Glutamatergic neuron (in vitro differentiated cells): Measurements from ENCODE around the gene RPUSD3. TPM values are rescaled to one million over a fixed set of nuclear protein-coding genes. Genes with fewer than 3 reads are reported as not detected.

Experiments
- DNase-seq: peaks from one replicate; pipeline ENCODE4 v3.0.0; 2022
- H3K27ac Mint-ChIP-seq: one replicate; pipeline ENCODE4 v1.8.0; 2020; ENCODE audit warnings: mild to moderate bottlenecking, mixed read lengths, inconsistent platforms; ENCODE audit not compliant: unreplicated experiment
- H3K27me3 Mint-ChIP-seq: one replicate; pipeline ENCODE4 v1.8.0; 2020; ENCODE audit warnings: mild to moderate bottlenecking, moderate library complexity, mixed read lengths, inconsistent platforms; ENCODE audit not compliant: unreplicated experiment
- H3K36me3 Mint-ChIP-seq: one replicate; pipeline ENCODE4 v1.8.0; 2020; ENCODE audit warnings: mild to moderate bottlenecking, mixed read lengths, inconsistent platforms; ENCODE audit not compliant: unreplicated experiment
- H3K4me1 Mint-ChIP-seq: one replicate; pipeline ENCODE4 v1.8.0; 2020; ENCODE audit warnings: mild to moderate bottlenecking, low read depth, mixed read lengths, inconsistent platforms; ENCODE audit not compliant: unreplicated experiment
- H3K4me3 Mint-ChIP-seq: one replicate; pipeline ENCODE4 v1.8.0; 2020; ENCODE audit warnings: mild to moderate bottlenecking, mixed read lengths, inconsistent platforms; ENCODE audit not compliant: unreplicated experiment
- H3K9me3 Mint-ChIP-seq: one replicate; pipeline ENCODE4 v1.8.0; 2020; ENCODE audit warnings: mild to moderate bottlenecking, moderate library complexity, mixed read lengths, inconsistent platforms; ENCODE audit not compliant: unreplicated experiment
- CTCF ChIP-seq: fragments of 200-600 bp; sonication (generic); IDR thresholded peaks from one replicate; pipeline ENCODE4 v1.5.0; 2021; ENCODE audit not compliant: partially characterized antibody, unreplicated experiment
- total RNA-seq: library from RNA; stranded (reverse); fragmentation: NEBNext Ultra II Directional; extraction: Animal tissue kit (Norgen Biotek cat#: 25700); gene quantifications from one replicate; pipeline ENCODE4 v1.2.1, GENCODE V29; 2021; ENCODE audit not compliant: unreplicated experiment

RPUSD3 gene
- total RNA-seq, 1 donor from 2014 or later = 81.7 TPM

GRCh38 chr3:9864200-9864927 is 20.6 kb upstream of the RPUSD3 start:
- TF ChIP-seq CTCF = no peak
- H3K4me3 Mint-ChIP-seq = peak overlapping the region; percentile 11
- DNase-seq = peak; percentile 28

GRCh38 chr3:9863058-9863772 is 19.4 kb upstream of the RPUSD3 start:
- Mint-ChIP-seq H3K4me1 (peaks cover 15% of the 10 kb centered on the region), H3K27me3 (peaks cover 5% of the 10 kb centered on the region), H3K4me3 (no peak overlapping the region), H3K36me3 (no peaks in the 10 kb centered on the region), H3K27ac (no peak overlapping the region), H3K9me3 (peaks cover 2% of the 10 kb centered on the region)
- TF ChIP-seq CTCF = no peak
- peak; percentile 24 for DNase-seq

More at GRCh38 chr3:9864200-9864927, 20.6 kb upstream of the RPUSD3 start:
- no peaks in the 10 kb centered on the region for H3K36me3 Mint-ChIP-seq
- H3K4me1 Mint-ChIP-seq = peaks cover 5% of the 10 kb centered on the region
- no peaks in the 10 kb centered on the region for H3K27me3 Mint-ChIP-seq
- no peaks in the 10 kb centered on the region for H3K9me3 Mint-ChIP-seq
- H3K27ac Mint-ChIP-seq = peak overlapping the region; percentile 82

- peaks cover 2% of the 10 kb centered on the region for H3K9me3 Mint-ChIP-seq
- H3K4me3 Mint-ChIP-seq = no peak overlapping the region
- peaks cover 16% of the 10 kb centered on the region for H3K4me1 Mint-ChIP-seq
- DNase-seq = peak; percentile 79
- H3K36me3 Mint-ChIP-seq = no peaks in the 10 kb centered on the region
- H3K27ac Mint-ChIP-seq = no peak overlapping the region
- H3K27me3 Mint-ChIP-seq = peaks cover 5% of the 10 kb centered on the region
- no peak for TF ChIP-seq CTCF
These were observed 18.7 kb upstream of the RPUSD3 start for GRCh38 chr3:9862391-9863057.

- TF ChIP-seq CTCF = no peak
- Mint-ChIP-seq H3K4me1 (peaks cover 16% of the 10 kb centered on the region), H3K27ac (no peak overlapping the region), H3K9me3 (peaks cover 2% of the 10 kb centered on the region), H3K4me3 (peak overlapping the region; percentile 64), H3K27me3 (peaks cover 5% of the 10 kb centered on the region), H3K36me3 (no peaks in the 10 kb centered on the region)
- DNase-seq = no peak
These were observed 17.9 kb upstream of the RPUSD3 start for GRCh38 chr3:9861626-9862130.
